Measurements from ENCODE around the gene CXCL1.
"Not testable (repeated sequence)": the region's sequence is repeated elsewhere in the genome, so short reads cannot be mapped to it uniquely, and the experiment has no call there.

Gene CXCL1

GRCh38 chr4:73896416-73896815 is 27.2 kb downstream of the CXCL1 start:
- in situ Hi-C loops (cut with MboI; ENCODE audit: low sequenced_read_pairs, unreplicated experiment) = no loop called here
- no peak for TF ChIP-seq CTCF (IDR thresholded peaks at IDR 0.05; ENCODE audit: borderline replicate concordance, control extremely low read depth, extremely low read depth, insufficient read depth, missing control alignments)
- DNase-seq (ENCODE audit: low spot score) = no peak

DNA sequence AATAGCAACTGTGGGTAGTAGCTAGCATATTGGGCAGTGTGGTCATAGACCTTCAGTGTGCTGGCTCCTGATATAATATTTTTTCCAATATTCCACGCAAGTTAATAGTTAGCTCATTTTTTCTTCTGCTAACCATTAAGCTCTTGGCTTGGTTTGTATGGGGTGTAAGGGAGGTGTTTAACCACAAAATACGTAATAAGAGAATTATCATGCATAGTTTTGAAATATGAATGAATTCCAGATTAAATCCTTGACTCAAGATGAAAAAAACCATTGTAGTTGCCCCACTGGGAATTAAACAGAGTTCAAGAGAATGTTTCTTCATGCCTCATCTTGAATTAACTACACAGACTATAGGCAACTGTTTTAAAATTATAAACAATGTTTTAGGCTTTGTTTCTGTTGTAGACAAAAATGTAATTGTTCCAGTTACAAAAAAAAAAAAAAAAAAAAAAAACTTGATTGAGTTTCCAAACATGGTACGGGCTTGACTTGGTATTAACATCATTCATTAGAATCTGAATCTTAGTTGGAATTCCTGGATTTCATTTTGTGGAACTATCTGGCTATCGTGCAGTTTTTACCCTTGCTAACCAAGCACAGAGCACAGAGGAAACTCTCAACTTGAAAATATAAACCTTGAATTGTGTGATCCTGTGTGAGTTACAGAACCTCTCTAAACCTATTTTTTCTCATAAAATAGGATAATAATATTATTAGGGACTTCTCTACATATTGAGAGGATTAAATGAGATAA is 28.4 kb downstream of the CXCL1 start:
- in situ Hi-C loops (cut with MboI; ENCODE audit: low sequenced_read_pairs, unreplicated experiment) = no loop called here
- no peak for DNase-seq (ENCODE audit: low spot score)
- TF ChIP-seq CTCF (IDR thresholded peaks at IDR 0.05; ENCODE audit: borderline replicate concordance, control extremely low read depth, extremely low read depth, insufficient read depth, missing control alignments) = no peak

GRCh38 chr4:73899338-73899737 is 30.1 kb downstream of the CXCL1 start:
- DNase-seq (ENCODE audit: low spot score); in situ Hi-C loops (cut with MboI; ENCODE audit: low sequenced_read_pairs, unreplicated experiment): not testable (repeated sequence)

DNA sequence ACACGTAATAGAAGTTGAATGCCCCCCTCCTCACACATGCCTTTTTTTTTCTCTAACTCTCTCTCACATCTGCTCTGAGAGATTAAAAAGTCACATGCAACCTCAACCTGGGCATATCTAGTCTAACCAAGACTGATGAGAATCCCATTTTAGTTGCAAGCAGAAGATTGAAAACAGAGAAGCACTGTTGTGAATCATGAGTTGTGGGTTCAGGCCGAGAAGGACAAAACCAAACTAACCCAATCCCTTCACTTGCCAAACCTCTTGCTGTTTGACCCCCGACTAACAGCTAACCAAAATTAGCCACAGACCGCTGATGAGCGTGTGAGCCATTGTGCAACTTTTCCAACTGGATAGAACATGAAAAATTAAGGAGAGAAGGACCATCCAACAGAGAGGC is 31.8 kb downstream of the CXCL1 start:
- no peak for TF ChIP-seq CTCF (IDR thresholded peaks at IDR 0.05; ENCODE audit: borderline replicate concordance, control extremely low read depth, extremely low read depth, insufficient read depth, missing control alignments)
- in situ Hi-C loops (cut with MboI; ENCODE audit: low sequenced_read_pairs, unreplicated experiment) = no loop called here
- DNase-seq (ENCODE audit: low spot score) = no peak

DNA sequence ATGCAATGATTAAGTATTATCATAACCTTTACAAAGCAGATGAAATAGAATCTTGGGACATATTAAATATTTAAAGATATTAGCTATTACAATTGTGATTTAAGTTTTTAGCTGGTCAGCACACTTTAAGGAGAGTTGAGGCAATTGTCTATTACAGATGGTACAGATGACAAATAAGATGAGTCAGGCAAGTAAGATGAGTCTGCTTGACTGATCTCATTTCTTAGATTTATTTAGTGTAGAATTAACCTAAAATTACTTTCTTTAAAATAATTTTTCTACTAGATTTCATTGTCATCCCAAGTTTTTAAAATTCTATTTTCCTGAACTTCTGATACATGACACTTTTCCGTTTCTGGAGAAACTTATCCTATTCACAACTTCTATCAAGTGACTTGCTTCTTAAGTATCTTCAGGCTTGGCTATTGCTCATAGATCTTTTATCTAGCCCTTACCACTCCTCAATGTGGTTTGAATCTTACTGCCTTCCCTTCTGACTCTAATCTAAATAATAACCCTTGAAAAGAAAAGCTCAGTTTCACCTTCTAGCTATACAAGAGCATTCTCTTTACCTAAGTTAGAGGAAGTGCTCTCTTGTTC is 32.9 kb downstream of the CXCL1 start:
- no peak for TF ChIP-seq CTCF (IDR thresholded peaks at IDR 0.05; ENCODE audit: borderline replicate concordance, control extremely low read depth, extremely low read depth, insufficient read depth, missing control alignments)
- DNase-seq (ENCODE audit: low spot score) = no peak
- in situ Hi-C loops (cut with MboI; ENCODE audit: low sequenced_read_pairs, unreplicated experiment) = no loop called here

- DNase-seq (ENCODE audit: low spot score) = no peak
- in situ Hi-C loops (cut with MboI; ENCODE audit: low sequenced_read_pairs, unreplicated experiment) = no loop called here
Measured at GRCh38 chr4:73902817-73903547, 33.8 kb downstream of the CXCL1 start.

More at GRCh38 chr4:73902817-73903547, 33.8 kb downstream of the CXCL1 start:
- TF ChIP-seq CTCF (IDR thresholded peaks at IDR 0.05; ENCODE audit: borderline replicate concordance, control extremely low read depth, extremely low read depth, insufficient read depth, missing control alignments) = no peak
